Peyer's patch (tissue), 4 donors: Measurements from ENCODE around the gene ITGB4. TPM values are rescaled to one million over a fixed set of nuclear protein-coding genes. Genes with fewer than 3 reads are reported as not detected.

ENCODE experiments used
- DNase-seq, 3 donors: peaks; one replicate each; pipeline ENCODE4 v3.0.0-alpha.2; 2017 to 2019
- H3K27ac ChIP-seq, 4 donors: fragments of 200-600 bp; sonication (generic); one replicate each; pipeline ENCODE4 v1.5.1; 2016 to 2019
- H3K27me3 ChIP-seq, 2 donors: fragments of 200-600 bp; sonication (generic); one replicate each; pipeline ENCODE4 v1.5.1; 2019
- H3K36me3 ChIP-seq, 3 donors: fragments of 200-600 bp; sonication (generic); one replicate each; pipeline ENCODE4 v1.5.1; 2016 to 2019
- H3K4me1 ChIP-seq, 4 donors: fragments of 200-600 bp; sonication (generic); one replicate each; pipeline ENCODE4 v1.5.1; 2016 to 2019
- H3K4me3 ChIP-seq, 4 donors: fragments of 200-600 bp; sonication (generic); 1 replicate in 3 of 4; 2 replicates in 1 of 4; pipeline ENCODE4 v1.5.1; 2016 to 2019; ENCODE audit warnings: mild to moderate bottlenecking in 1 of 4
- H3K9me3 ChIP-seq, 4 donors: fragments of 200-600 bp; sonication (generic); one replicate each; pipeline ENCODE4 v1.5.1; 2016 to 2019; ENCODE audit warnings: mild to moderate bottlenecking in 1 of 4
- CTCF ChIP-seq, 6 experiments: fragments of 450-650 bp in 4 of 6; fragments of 200-600 bp in 2 of 6; sonication (generic) in 1 of 6; IDR thresholded peaks; one replicate each; pipeline ENCODE4 v1.5.1; 2017 to 2019; ENCODE audit warnings: antibody characterized with exemption in 6 of 6, mild to moderate bottlenecking in 3 of 6, moderate library complexity in 1 of 6
- POLR2A ChIP-seq, 2 donors: fragments of 450-650 bp; IDR thresholded peaks; one replicate each; pipeline ENCODE4 v1.5.1; 2017; ENCODE audit warnings: antibody characterized with exemption in 2 of 2, mild to moderate bottlenecking in 2 of 2, moderate library complexity in 2 of 2
- total RNA-seq, 4 donors: library from RNA; depleted of rRNA; stranded (reverse); fragments of >200 nt; gene quantifications; one replicate each; pipeline ENCODE4 v1.1.0, GENCODE V29; 2016

The ITGB4 gene
- total RNA-seq, 4 donors from 2014 or later = 80.0 to 368 (median 219) TPM

- no peaks in the 10 kb centered on the region for H3K27me3 ChIP-seq
- peaks cover 0 to 19% (median 9%) of the 10 kb centered on the region in 4 donors for H3K4me1 ChIP-seq
- no peaks in the 10 kb centered on the region for H3K9me3 ChIP-seq
- DNase-seq = no peak
- peak overlapping the region in 3 of 4 donors; percentile 89 to 96 (median 94) for H3K27ac ChIP-seq
- H3K36me3 ChIP-seq = peaks cover 0 to 46% (median 0%) of the 10 kb centered on the region in 3 donors
- H3K4me3 ChIP-seq = peak overlapping the region in 2 of 4 donors; percentile 65 to 71
- TF ChIP-seq POLR2A (IDR thresholded peaks at IDR 0.05) (no peak), CTCF (IDR thresholded peaks at IDR 0.05) (no peak)
Observed at GRCh38 chr17:75724016-75725003, 3.1 kb downstream of the ITGB4 start.

- H3K9me3 ChIP-seq = no peaks in the 10 kb centered on the region
- TF ChIP-seq POLR2A (IDR thresholded peaks at IDR 0.05) = no peak
- TF ChIP-seq CTCF (IDR thresholded peaks at IDR 0.05) = no peak
- H3K27me3 ChIP-seq = no peaks in the 10 kb centered on the region
- no peak overlapping the region for H3K27ac ChIP-seq
- peaks cover 0 to 58% (median 0%) of the 10 kb centered on the region in 3 donors for H3K36me3 ChIP-seq
- DNase-seq = no peak
- H3K4me3 ChIP-seq = no peak overlapping the region
- peaks cover 0 to 19% (median 8%) of the 10 kb centered on the region in 4 donors for H3K4me1 ChIP-seq
Observed at GRCh38 chr17:75725504-75725903, 4.2 kb downstream of the ITGB4 start.

GRCh38 chr17:75727391-75727790, 6.1 kb downstream of the ITGB4 start:
- Histone ChIP-seq H3K4me1 (peaks cover 0 to 28% (median 0%) of the 10 kb centered on the region in 4 donors), H3K36me3 (peaks cover 0 to 74% (median 0%) of the 10 kb centered on the region in 3 donors), H3K9me3 (no peaks in the 10 kb centered on the region), H3K4me3 (no peak overlapping the region), H3K27ac (no peak overlapping the region), H3K27me3 (no peaks in the 10 kb centered on the region)
- TF ChIP-seq POLR2A (IDR thresholded peaks at IDR 0.05) (no peak), CTCF (IDR thresholded peaks at IDR 0.05) (no peak)
- DNase-seq = no peak

- Histone ChIP-seq H3K4me1 (peaks cover 0 to 29% (median 0%) of the 10 kb centered on the region in 4 donors), H3K27ac (no peak overlapping the region), H3K36me3 (peaks cover 0 to 82% (median 0%) of the 10 kb centered on the region in 3 donors), H3K9me3 (no peaks in the 10 kb centered on the region), H3K4me3 (no peak overlapping the region), H3K27me3 (no peaks in the 10 kb centered on the region)
- DNase-seq = no peak
- TF ChIP-seq CTCF (IDR thresholded peaks at IDR 0.05) = no peak
- no peak for TF ChIP-seq POLR2A (IDR thresholded peaks at IDR 0.05)
Observed at GRCh38 chr17:75729351-75729750, 8.1 kb downstream of the ITGB4 start.

DNA sequence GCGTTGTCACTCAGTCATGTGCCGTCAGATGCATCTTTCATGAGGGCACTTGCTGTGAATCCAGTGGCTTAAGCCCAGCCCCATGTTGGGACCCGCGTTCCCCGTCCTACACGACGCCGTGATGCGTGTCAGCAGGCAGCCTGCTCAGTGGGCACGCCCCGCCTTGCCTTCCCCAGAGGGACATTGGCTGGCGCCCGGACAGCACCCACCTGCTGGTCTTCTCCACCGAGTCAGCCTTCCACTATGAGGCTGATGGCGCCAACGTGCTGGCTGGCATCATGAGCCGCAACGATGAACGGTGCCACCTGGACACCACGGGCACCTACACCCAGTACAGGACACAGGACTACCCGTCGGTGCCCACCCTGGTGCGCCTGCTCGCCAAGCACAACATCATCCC, 8.8 kb downstream of the ITGB4 start:
- peaks cover 0 to 29% (median 2%) of the 10 kb centered on the region in 4 donors for H3K4me1 ChIP-seq
- H3K27ac ChIP-seq = no peak overlapping the region
- TF ChIP-seq POLR2A (IDR thresholded peaks at IDR 0.05) = no peak
- TF ChIP-seq CTCF (IDR thresholded peaks at IDR 0.05) = no peak
- no peaks in the 10 kb centered on the region for H3K27me3 ChIP-seq
- no peak for DNase-seq
- H3K4me3 ChIP-seq = no peak overlapping the region
- peaks cover 0 to 76% (median 0%) of the 10 kb centered on the region in 3 donors for H3K36me3 ChIP-seq
- H3K9me3 ChIP-seq = no peaks in the 10 kb centered on the region
